GM20000 (cell line): ENCODE results near the gene ZSWIM1.
"Not testable (repeated sequence)": the region's sequence is repeated elsewhere in the genome, so short reads cannot be mapped to it uniquely, and the experiment has no call there.

ENCODE experiments used
- DNase-seq: peaks from one replicate; pipeline ENCODE4 v3.0.0; 2012; ENCODE audit warnings: low spot score
- TF ChIP-seq, protein P1 (sequence below): IDR thresholded peaks from 2 replicates; pipeline ENCODE4 v1.5.1; 2012; ENCODE audit warnings: mild to moderate bottlenecking, control low read depth; ENCODE audit errors: extremely low read depth, missing control alignments

ZSWIM1 gene

DNA sequence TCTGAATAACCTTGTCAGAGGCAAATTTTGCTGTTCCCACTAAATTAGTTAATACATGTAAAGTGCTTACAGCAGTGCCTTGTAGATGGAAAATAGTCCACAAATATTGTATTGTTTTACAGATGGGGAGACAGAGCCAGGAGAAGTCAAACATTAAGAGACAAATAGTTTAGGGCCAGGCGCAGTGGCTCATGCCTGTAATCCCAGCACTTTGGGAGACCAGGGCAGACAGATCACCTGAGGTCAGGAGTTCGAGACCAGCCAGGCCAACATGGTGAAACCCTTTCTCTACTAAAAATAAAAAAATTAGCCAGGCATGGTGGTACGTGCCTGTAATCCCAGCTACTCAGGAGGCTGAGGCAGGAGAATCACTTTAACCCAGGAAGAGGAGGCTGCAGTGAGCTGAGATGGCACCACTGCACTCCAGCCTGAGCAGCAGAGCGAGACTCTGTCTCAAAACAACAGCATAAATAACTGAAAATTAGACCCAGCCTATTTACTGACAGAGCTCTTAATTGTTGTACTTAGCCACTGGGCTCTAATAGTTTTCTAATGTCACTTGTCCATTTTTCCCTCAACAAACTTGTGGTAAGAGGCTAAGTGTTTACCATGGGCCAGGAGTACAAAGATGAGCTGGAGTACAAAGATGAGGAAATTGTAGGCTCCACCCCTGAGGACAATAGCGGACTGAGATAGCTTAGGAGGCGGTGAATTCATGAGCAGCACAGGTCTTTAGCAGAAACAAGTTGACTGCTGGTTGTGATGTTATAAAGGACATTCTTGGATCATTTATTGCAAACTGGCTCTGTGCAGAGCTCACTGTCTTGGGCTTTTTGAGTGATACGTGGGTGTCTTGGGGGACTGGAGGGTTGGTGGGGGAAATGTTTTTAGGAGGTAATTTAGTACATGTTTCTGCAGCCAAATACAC, 17.2 kb upstream of the ZSWIM1 start:
- no peak for DNase-seq
- TF ChIP-seq, protein P1, sequence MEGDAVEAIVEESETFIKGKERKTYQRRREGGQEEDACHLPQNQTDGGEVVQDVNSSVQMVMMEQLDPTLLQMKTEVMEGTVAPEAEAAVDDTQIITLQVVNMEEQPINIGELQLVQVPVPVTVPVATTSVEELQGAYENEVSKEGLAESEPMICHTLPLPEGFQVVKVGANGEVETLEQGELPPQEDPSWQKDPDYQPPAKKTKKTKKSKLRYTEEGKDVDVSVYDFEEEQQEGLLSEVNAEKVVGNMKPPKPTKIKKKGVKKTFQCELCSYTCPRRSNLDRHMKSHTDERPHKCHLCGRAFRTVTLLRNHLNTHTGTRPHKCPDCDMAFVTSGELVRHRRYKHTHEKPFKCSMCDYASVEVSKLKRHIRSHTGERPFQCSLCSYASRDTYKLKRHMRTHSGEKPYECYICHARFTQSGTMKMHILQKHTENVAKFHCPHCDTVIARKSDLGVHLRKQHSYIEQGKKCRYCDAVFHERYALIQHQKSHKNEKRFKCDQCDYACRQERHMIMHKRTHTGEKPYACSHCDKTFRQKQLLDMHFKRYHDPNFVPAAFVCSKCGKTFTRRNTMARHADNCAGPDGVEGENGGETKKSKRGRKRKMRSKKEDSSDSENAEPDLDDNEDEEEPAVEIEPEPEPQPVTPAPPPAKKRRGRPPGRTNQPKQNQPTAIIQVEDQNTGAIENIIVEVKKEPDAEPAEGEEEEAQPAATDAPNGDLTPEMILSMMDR, result no peak

DNA sequence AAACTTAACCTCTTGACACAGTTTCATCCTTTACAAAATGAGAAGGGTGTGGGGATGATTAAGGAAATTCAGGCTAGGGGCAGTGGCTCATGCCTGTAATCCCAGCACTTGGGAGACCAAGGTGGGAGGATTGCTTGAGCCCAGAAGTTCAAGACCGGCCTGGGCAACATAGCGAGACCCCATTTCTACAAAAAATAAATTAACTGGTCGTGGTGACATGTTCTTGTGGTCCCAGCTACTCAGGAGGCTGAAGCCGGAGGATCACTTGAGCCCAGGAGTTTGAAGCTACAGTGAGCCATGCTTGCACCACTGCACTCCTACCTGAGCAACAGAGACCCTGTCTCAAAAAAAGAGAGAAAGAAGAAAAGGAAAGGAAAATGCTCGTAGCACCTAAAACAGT, 14.6 kb upstream of the ZSWIM1 start:
- DNase-seq, result no peak
- TF ChIP-seq, protein P1, result no peak

DNA sequence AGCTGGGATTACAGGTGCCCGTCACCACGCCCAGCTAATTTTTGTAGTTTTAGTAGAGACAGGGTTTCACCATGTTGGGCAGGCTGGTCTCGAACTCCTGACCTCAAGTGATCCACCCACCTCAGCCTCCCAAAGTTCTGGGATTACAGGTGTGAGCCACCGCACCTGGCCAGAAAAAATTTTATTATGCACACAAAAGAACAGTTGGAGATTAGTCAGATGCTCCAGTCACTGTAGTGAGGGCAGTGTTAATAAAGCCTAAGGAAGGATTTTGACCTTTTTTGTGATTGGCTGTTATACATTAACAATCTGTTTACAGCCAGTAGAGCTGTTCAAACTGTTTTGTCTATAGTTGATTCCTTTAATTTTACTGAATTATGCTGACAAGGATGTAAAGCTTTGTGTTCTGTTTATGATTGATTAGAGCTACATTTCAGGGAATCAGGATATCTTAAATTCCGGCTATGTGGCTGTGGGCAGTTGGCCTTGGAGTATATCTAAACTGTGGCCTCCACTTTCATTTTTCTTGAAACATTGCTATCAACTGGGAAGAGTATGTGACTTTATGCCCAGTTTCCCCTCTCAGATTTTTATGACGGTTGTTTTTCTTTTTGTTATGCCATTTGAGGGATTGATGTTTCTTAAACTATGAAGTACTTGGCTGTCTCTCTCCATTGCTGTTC, 13.8 kb upstream of the ZSWIM1 start:
- DNase-seq, result no peak

DNA sequence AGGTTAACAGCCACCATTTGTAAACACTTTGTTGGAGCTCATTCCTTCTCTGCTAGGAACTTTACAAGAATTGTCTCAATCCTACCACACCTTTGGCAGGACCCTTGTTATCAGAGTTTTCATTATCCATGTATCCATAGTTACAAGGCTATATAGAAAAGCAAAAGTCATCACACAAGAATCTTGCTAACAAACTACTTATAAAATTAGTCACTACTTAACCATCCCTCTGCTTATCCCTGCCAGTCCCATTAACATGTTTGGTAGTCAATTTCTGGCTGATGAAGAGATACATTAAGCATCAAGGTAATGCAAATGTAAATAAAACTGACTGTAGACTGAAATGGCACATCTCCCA, 13.2 kb upstream of the ZSWIM1 start:
- no peak for DNase-seq
- TF ChIP-seq, protein P1, result no peak

More for the DNA sequence above, 13.8 kb upstream of the ZSWIM1 start:
- TF ChIP-seq, protein P1, result no peak

DNA sequence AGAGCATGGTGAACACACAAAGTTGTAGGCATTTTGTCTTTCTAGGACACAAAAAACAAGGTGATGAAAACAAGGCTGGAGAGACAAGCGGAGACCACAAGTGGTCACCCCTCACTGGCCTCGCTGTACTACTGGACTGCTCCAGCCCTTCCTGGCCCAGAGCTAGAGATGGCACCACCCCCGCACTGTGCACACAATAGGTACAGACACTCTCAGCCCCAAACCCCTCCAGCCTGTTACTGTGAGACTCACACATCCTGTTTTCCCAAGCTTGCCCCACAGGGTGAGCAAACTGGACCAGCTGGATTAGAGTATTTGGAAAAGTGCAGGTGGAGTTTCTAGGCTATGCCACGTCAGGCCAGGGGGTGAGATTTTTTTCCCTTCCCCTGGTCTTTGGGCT, 8.4 kb upstream of the ZSWIM1 start:
- no peak for DNase-seq
- TF ChIP-seq, protein P1, result no peak

DNA sequence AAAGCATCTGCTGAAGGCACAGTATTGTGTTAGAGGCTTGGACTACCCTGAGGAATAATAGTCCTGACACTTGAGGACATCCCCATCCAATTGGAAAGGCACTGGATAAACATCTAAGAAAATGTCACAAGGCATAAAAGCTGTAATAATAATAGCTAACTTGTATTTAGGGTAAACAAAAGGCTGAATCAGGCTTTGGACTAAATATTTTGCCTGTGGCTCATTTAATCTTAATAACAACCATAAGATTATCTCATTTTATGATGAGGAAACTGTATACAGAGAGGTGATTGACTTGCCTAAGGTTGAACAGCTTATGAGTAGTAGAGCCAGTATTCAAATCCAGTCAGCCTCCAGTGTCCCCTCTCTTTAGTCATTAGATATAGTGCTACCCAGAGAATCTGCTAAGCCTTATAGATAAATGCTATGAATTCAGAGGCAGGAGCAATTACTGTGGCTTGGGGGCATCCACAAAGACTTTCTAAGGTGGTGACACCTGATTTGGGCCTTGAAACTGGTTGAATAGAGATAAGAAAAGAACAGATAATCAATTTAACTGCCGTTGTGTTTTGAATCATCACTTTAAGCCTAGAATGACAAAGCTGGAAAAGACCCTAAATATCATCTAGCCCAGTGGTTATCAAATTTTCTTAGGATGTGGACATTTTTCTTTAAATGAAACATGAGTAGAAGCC, 7.5 kb upstream of the ZSWIM1 start:
- TF ChIP-seq, protein P1, result no peak
- no peak for DNase-seq

DNA sequence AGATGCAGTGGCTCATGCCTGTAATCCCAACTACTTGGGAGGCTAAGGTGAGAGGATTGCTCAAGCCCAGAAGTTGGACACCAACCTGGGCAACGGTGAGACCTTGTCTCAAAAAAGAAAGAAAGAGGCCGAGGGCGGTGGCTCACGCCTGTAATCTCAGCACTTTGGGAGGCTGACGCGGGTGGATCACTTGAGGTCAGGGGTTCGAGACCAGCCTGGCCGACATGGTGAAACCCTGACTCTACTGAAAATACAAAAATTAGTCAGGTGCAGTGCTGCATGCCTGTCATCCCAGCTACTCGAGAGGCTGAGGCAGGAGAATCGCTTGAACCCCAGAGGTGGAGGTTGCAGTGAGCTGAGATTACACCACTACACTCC, 6.9 kb upstream of the ZSWIM1 start:
- DNase-seq, result not testable (repeated sequence)
